ENCODE measurements around the gene TTC28.
"Not testable (repeated sequence)": the region's sequence is repeated elsewhere in the genome, so short reads cannot be mapped to it uniquely, and the experiment has no call there.

TTC28 gene

GRCh38 chr22:28480000-28480715 is 199.5 kb downstream of the TTC28 start:
- no peak for DNase-seq

- no peak for DNase-seq
These were observed 201.1 kb downstream of the TTC28 start for GRCh38 chr22:28478564-28478963.

GRCh38 chr22:28477556-28477955 is 202.1 kb downstream of the TTC28 start:
- no peak for DNase-seq

GRCh38 chr22:28474330-28474729 is 205.3 kb downstream of the TTC28 start:
- no peak for DNase-seq

- DNase-seq, result no peak
These were observed 206.4 kb downstream of the TTC28 start for GRCh38 chr22:28473258-28473657.

- not testable (repeated sequence) for DNase-seq
These were observed 212.6 kb downstream of the TTC28 start for GRCh38 chr22:28467055-28467454.

- no peak for DNase-seq
These were observed 213.2 kb downstream of the TTC28 start for GRCh38 chr22:28466399-28466798.

- DNase-seq, result no peak
These were observed 213.8 kb downstream of the TTC28 start for GRCh38 chr22:28465841-28466240.

GRCh38 chr22:28464127-28464526 is 215.5 kb downstream of the TTC28 start:
- no peak for DNase-seq

- DNase-seq, result not testable (repeated sequence)
These were observed 216.2 kb downstream of the TTC28 start for GRCh38 chr22:28463408-28463807.

- no peak for DNase-seq
These were observed 216.7 kb downstream of the TTC28 start for GRCh38 chr22:28462901-28463300.

GRCh38 chr22:28462041-28462440 is 217.6 kb downstream of the TTC28 start:
- no peak for DNase-seq

GRCh38 chr22:28454431-28455064 is 225.1 kb downstream of the TTC28 start:
- DNase-seq, result no peak

- DNase-seq, result no peak
These were observed 229.5 kb downstream of the TTC28 start for GRCh38 chr22:28450109-28450508.

- DNase-seq, result no peak
These were observed 230.6 kb downstream of the TTC28 start for GRCh38 chr22:28449041-28449440.

- DNase-seq, result no peak
These were observed 231.0 kb downstream of the TTC28 start for GRCh38 chr22:28448625-28449024.

GRCh38 chr22:28444659-28445058 is 235.0 kb downstream of the TTC28 start:
- no peak for DNase-seq

GRCh38 chr22:28443526-28443876 is 236.1 kb downstream of the TTC28 start:
- no peak for DNase-seq

GRCh38 chr22:28442711-28443525 is 236.7 kb downstream of the TTC28 start:
- no peak for DNase-seq

- peak; percentile 33 for DNase-seq
These were observed 237.4 kb downstream of the TTC28 start for GRCh38 chr22:28442264-28442710.

GRCh38 chr22:28441720-28442263 is 237.8 kb downstream of the TTC28 start:
- DNase-seq, result no peak

- no peak for DNase-seq
These were observed 238.8 kb downstream of the TTC28 start for GRCh38 chr22:28440592-28441390.

All from NK-92 treated with Interleukin-12 subunit alpha and Interleukin-12 subunit beta, amount 100 ng/mL, for 24 hours (cell line).